Neural crest cell (in vitro differentiated cells): ENCODE measurements around the gene EGF. TPM values are rescaled to one million over a fixed set of nuclear protein-coding genes. Genes with fewer than 3 reads are reported as not detected.

Experiments
- DNase-seq: peaks from one replicate; pipeline ENCODE4 v3.0.0; 2021; ENCODE audit warnings: low read depth, mixed read lengths, low spot score
- H3K27ac Mint-ChIP-seq: one replicate; pipeline ENCODE4 v1.8.0; 2021; ENCODE audit warnings: mild to moderate bottlenecking, mixed read lengths; ENCODE audit not compliant: unreplicated experiment
- H3K27me3 Mint-ChIP-seq: 2 replicates; pipeline ENCODE4 v1.8.0; 2021; ENCODE audit warnings: low read depth, mild to moderate bottlenecking, mixed read lengths
- H3K36me3 Mint-ChIP-seq: 2 replicates; pipeline ENCODE4 v1.8.0; 2021; ENCODE audit warnings: low read depth, mild to moderate bottlenecking, mixed read lengths
- H3K4me1 Mint-ChIP-seq: 2 replicates; pipeline ENCODE4 v1.8.0; 2021; ENCODE audit warnings: mixed read lengths
- H3K4me3 Mint-ChIP-seq: one replicate; pipeline ENCODE4 v1.8.0; 2021; ENCODE audit warnings: mild to moderate bottlenecking, mixed read lengths
- H3K9me3 Mint-ChIP-seq: 2 replicates; pipeline ENCODE4 v1.8.0; 2021; ENCODE audit warnings: mixed read lengths
- long read RNA-seq: library from polyadenylated mRNA; unstranded; transcript quantifications from one replicate; pipeline ENCODE4 v2.0.0, GENCODE V29; 2020
- total RNA-seq: library from RNA; stranded (reverse); gene quantifications from 2 replicates; pipeline ENCODE4 v1.2.1, GENCODE V29; 2021
- TF ChIP-seq, protein P1 (sequence below): fragments of 200-600 bp; sonication (generic); conservative IDR thresholded peaks from 2 replicates; pipeline ENCODE4 v1.5.0; 2021; ENCODE audit warnings: antibody characterized with exemption, mild to moderate bottlenecking

Gene EGF
- total RNA-seq = 0.84 and 1.2 TPM in 2 replicates
- long read RNA-seq = 0 reads

- TF ChIP-seq, protein P1, sequence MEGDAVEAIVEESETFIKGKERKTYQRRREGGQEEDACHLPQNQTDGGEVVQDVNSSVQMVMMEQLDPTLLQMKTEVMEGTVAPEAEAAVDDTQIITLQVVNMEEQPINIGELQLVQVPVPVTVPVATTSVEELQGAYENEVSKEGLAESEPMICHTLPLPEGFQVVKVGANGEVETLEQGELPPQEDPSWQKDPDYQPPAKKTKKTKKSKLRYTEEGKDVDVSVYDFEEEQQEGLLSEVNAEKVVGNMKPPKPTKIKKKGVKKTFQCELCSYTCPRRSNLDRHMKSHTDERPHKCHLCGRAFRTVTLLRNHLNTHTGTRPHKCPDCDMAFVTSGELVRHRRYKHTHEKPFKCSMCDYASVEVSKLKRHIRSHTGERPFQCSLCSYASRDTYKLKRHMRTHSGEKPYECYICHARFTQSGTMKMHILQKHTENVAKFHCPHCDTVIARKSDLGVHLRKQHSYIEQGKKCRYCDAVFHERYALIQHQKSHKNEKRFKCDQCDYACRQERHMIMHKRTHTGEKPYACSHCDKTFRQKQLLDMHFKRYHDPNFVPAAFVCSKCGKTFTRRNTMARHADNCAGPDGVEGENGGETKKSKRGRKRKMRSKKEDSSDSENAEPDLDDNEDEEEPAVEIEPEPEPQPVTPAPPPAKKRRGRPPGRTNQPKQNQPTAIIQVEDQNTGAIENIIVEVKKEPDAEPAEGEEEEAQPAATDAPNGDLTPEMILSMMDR = no peak
- H3K27ac Mint-ChIP-seq = peak within 1 kb of the TSS; percentile 55
- H3K27me3 Mint-ChIP-seq = no peaks in the 10 kb centered on the region
- no peaks in the 10 kb centered on the region for H3K9me3 Mint-ChIP-seq
- peaks cover 27% of the 10 kb centered on the region for H3K4me1 Mint-ChIP-seq
- H3K36me3 Mint-ChIP-seq = no peaks in the 10 kb centered on the region
- no peak within 1 kb of the TSS for H3K4me3 Mint-ChIP-seq
- DNase-seq = no peak
These were observed at the start of gene EGF for GRCh38 chr4:109912706-109913595. Gene EGF (plus strand): TSS chr4:109912883. CDS start chr4:109913336, 453 bp downstream.

GRCh38 chr4:109864134-109864533 is 48.5 kb upstream of the EGF start:
- H3K27me3 Mint-ChIP-seq = no peaks in the 10 kb centered on the region
- peaks cover 6% of the 10 kb centered on the region for H3K36me3 Mint-ChIP-seq
- peaks cover 8% of the 10 kb centered on the region for H3K9me3 Mint-ChIP-seq
- no peak overlapping the region for H3K4me3 Mint-ChIP-seq
- H3K4me1 Mint-ChIP-seq = no peaks in the 10 kb centered on the region
- TF ChIP-seq, protein P1 = no peak
- no peak for DNase-seq
- H3K27ac Mint-ChIP-seq = no peak overlapping the region

DNA sequence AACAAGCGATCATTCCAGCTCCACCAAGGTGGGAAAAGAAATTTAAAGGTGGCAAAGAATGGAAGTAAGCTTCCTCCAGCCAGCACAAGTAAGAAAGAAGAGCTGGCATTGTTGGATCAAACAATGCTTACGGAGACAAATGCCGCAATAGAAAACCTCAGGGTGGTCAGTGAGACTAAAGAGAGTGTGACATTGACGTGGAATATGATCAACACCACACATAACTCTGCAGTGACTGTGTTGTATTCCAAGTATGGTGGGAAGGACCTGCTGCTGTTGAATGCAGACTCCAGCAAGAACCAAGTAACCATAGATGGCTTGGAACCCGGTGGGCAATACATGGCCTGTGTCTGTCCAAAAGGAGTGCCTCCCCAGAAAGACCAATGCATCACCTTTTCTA is 42.6 kb upstream of the EGF start:
- Mint-ChIP-seq H3K27me3 (no peaks in the 10 kb centered on the region), H3K4me1 (no peaks in the 10 kb centered on the region), H3K36me3 (peaks cover 2% of the 10 kb centered on the region), H3K27ac (no peak overlapping the region), H3K4me3 (no peak overlapping the region), H3K9me3 (no peaks in the 10 kb centered on the region)
- TF ChIP-seq, protein P1 = no peak
- no peak for DNase-seq

DNA sequence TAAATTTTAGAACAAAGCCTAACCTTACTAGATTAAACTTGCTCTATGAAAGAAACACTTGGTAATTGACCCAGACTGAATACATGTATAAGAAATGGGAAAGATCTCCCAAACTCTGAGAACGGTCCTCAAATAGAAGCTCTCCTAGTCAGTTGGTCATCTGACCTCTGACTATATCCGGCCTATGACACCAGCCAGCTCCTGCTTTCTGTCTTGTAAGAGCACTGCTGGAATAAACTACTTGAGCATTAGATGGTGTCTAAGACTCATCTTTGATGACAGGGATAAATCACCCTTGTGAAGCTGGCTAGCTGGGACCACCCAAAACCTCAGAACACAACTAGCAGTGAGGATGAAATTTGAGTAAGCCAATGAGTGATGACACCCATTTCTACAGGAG is 40.6 kb upstream of the EGF start:
- TF ChIP-seq, protein P1 = no peak
- no peaks in the 10 kb centered on the region for H3K27me3 Mint-ChIP-seq
- no peak for DNase-seq
- H3K27ac Mint-ChIP-seq = no peak overlapping the region
- H3K4me3 Mint-ChIP-seq = no peak overlapping the region
- no peaks in the 10 kb centered on the region for H3K4me1 Mint-ChIP-seq
- no peaks in the 10 kb centered on the region for H3K9me3 Mint-ChIP-seq
- peaks cover 2% of the 10 kb centered on the region for H3K36me3 Mint-ChIP-seq

- no peak overlapping the region for H3K4me3 Mint-ChIP-seq
- H3K4me1 Mint-ChIP-seq = no peaks in the 10 kb centered on the region
- DNase-seq = no peak
- TF ChIP-seq, protein P1 = no peak
- peaks cover 2% of the 10 kb centered on the region for H3K36me3 Mint-ChIP-seq
- H3K9me3 Mint-ChIP-seq = no peaks in the 10 kb centered on the region
- H3K27ac Mint-ChIP-seq = no peak overlapping the region
- H3K27me3 Mint-ChIP-seq = no peaks in the 10 kb centered on the region
These were observed 39.6 kb upstream of the EGF start for GRCh38 chr4:109872950-109873656.
